IMR-90 (cell line): ENCODE results near the gene P3R3URF. TPM values are rescaled to one million over a fixed set of nuclear protein-coding genes. Genes with fewer than 3 reads are reported as not detected.

Experiments used
- ATAC-seq: fragments of 200-7000 bp; cut with Tn5 transposase; 2 replicates; pipeline ENCODE4 v1.9.1; 2020; ENCODE audit warnings: low read depth, mild to moderate bottlenecking, moderate library complexity
- BruUV-seq: library from RNA; stranded (reverse); fragments of 400-500 nt; replicated peaks from 2 replicates; lab custom pipeline; 2021; lab: Mats Ljungman, UMichigan
- CTCF ChIA-PET: fragments of 300-600 bp; formaldehyde crosslinking; extraction: SDS; loops from one replicate; lab custom pipeline; 2021; ENCODE audit warnings: antibody characterized with exemption; lab: Yijun Ruan, JAX
- POLR2A ChIA-PET: fragments of 300-600 bp; sonication (Branson Sonifier 250); formaldehyde crosslinking; loops from one replicate; lab custom pipeline; 2022; ENCODE audit warnings: antibody characterized with exemption; ENCODE audit not compliant: unreplicated experiment; lab: Charles Lee
- DNase-seq: peaks from one replicate; pipeline ENCODE4 v3.0.0; 2013
- H2AFZ ChIP-seq: replicated peaks from 2 replicates; pipeline ENCODE3; 2013; ENCODE audit warnings: low read length, mild to moderate bottlenecking; ENCODE audit not compliant: poor library complexity
- H2AK5ac ChIP-seq: 2 replicates; pipeline ENCODE4 v1.6.1; 2013; ENCODE audit warnings: low read depth, low read length, inconsistent platforms
- H2AK9ac ChIP-seq: replicated peaks from 2 replicates; pipeline ENCODE3; 2013; ENCODE audit warnings: mild to moderate bottlenecking, low read depth, low read length, moderate library complexity; ENCODE audit not compliant: poor library complexity
- H2BK120ac ChIP-seq: 2 replicates; pipeline ENCODE4 v1.6.1; 2013; ENCODE audit warnings: low read depth, low read length, inconsistent platforms
- H2BK15ac ChIP-seq: 3 replicates; pipeline ENCODE4 v1.6.1; 2013; ENCODE audit warnings: low read depth, low read length, inconsistent platforms
- H2BK20ac ChIP-seq: 2 replicates; pipeline ENCODE4 v1.6.1; 2013; ENCODE audit warnings: low read depth, mild to moderate bottlenecking, inconsistent platforms, low read length, moderate library complexity
- H2BK5ac ChIP-seq: 2 replicates; pipeline ENCODE4 v1.6.1; 2013; ENCODE audit warnings: mild to moderate bottlenecking, low read depth, low read length, inconsistent platforms; ENCODE audit not compliant: poor library complexity, severe bottlenecking
- H3K14ac ChIP-seq: replicated peaks from 2 replicates; pipeline ENCODE4 v1.6.1; 2013; ENCODE audit warnings: low read depth, low read length, inconsistent platforms
- H3K18ac ChIP-seq: 2 replicates; pipeline ENCODE4 v1.6.1; 2013; ENCODE audit warnings: low read depth, low read length, control low read depth
- H3K23ac ChIP-seq: 2 replicates; pipeline ENCODE4 v1.6.1; 2013; ENCODE audit warnings: low read depth, low read length, inconsistent platforms
- H3K27ac ChIP-seq: 2 replicates; pipeline ENCODE4 v1.5.1; 2013; ENCODE audit warnings: mild to moderate bottlenecking, control low read depth, low read length; ENCODE audit not compliant: insufficient read depth
- H3K27me3 ChIP-seq: 2 replicates; pipeline ENCODE4 v1.6.1; 2013; ENCODE audit warnings: low read length; ENCODE audit not compliant: control insufficient read depth, insufficient read depth
- H3K36me3 ChIP-seq: 2 replicates; pipeline ENCODE4 v1.6.1; 2013; ENCODE audit warnings: low read length, mixed read lengths; ENCODE audit not compliant: control insufficient read depth, insufficient read depth
- H3K4ac ChIP-seq: 2 replicates; pipeline ENCODE4 v1.6.1; 2013; ENCODE audit warnings: low read depth, low read length, inconsistent platforms
- H3K4me1 ChIP-seq: 2 replicates; pipeline ENCODE4 v1.6.1; 2013; ENCODE audit warnings: low read length, mixed read lengths; ENCODE audit not compliant: control insufficient read depth, insufficient read depth
- H3K4me2 ChIP-seq: 2 replicates; pipeline ENCODE4 v1.6.1; 2013; ENCODE audit warnings: low read depth, mild to moderate bottlenecking, control low read depth, low read length, moderate library complexity
- H3K4me3 ChIP-seq: 2 replicates; pipeline ENCODE4 v1.5.1; 2013; ENCODE audit warnings: low read depth, mild to moderate bottlenecking, control low read depth, low read length, moderate library complexity; ENCODE audit not compliant: insufficient read depth
- H3K56ac ChIP-seq: 2 replicates; pipeline ENCODE4 v1.6.1; 2013; ENCODE audit warnings: low read length, inconsistent platforms; ENCODE audit not compliant: insufficient read depth; ENCODE audit errors: extremely low read depth
- H3K79me1 ChIP-seq, 2 experiments: 2 replicates each; pipeline ENCODE4 v1.6.1; 2013; ENCODE audit warnings: low read length in 2 of 2, inconsistent platforms in 1 of 2, low read depth in 1 of 2
- H3K9ac ChIP-seq: 2 replicates; pipeline ENCODE4 v1.6.1; 2013; ENCODE audit warnings: low read depth, low read length, control low read depth
- H3K9me1 ChIP-seq: 2 replicates; pipeline ENCODE4 v1.6.1; 2013; ENCODE audit warnings: low read length, inconsistent platforms; ENCODE audit not compliant: insufficient read depth
- H3K9me3 ChIP-seq: 2 replicates; pipeline ENCODE4 v1.6.1; 2013; ENCODE audit warnings: low read length; ENCODE audit not compliant: control insufficient read depth, insufficient read depth
- H4K20me1 ChIP-seq: 2 replicates; pipeline ENCODE4 v1.6.1; 2013; ENCODE audit warnings: low read length, inconsistent platforms; ENCODE audit not compliant: insufficient read depth
- H4K5ac ChIP-seq: 2 replicates; pipeline ENCODE4 v1.6.1; 2013; ENCODE audit warnings: mild to moderate bottlenecking, low read depth, low read length, control low read depth
- H4K8ac ChIP-seq, 2 experiments: 2 replicates each; pipeline ENCODE4 v1.6.1; 2013; ENCODE audit warnings: low read depth in 2 of 2, low read length in 2 of 2, control low read depth in 1 of 2, inconsistent platforms in 1 of 2
- H4K91ac ChIP-seq: 2 replicates; pipeline ENCODE4 v1.6.1; 2013; ENCODE audit warnings: low read depth, low read length, inconsistent platforms; ENCODE audit not compliant: insufficient read depth
- BHLHE40 ChIP-seq: fragments of 150-350 bp; IDR thresholded peaks from 2 replicates; pipeline ENCODE4 v1.6.1; 2016; ENCODE audit warnings: mild to moderate bottlenecking, low read depth, low read length
- CEBPB ChIP-seq: IDR thresholded peaks from 2 replicates; pipeline ENCODE4 v1.6.1; 2012; ENCODE audit warnings: low read depth, low read length, improper control_type of control experiment
- CHD1 ChIP-seq: IDR thresholded peaks from 2 replicates; pipeline ENCODE4 v1.6.1; 2012; ENCODE audit warnings: low read depth, low read length, improper control_type of control experiment
- ELK1 ChIP-seq: fragments of 150-350 bp; IDR thresholded peaks from 2 replicates; pipeline ENCODE4 v1.6.1; 2016; ENCODE audit warnings: low read depth, mild to moderate bottlenecking, low read length, moderate library complexity, borderline replicate concordance
- FOS ChIP-seq: fragments of 150-350 bp; IDR thresholded peaks from 2 replicates; pipeline ENCODE4 v1.6.1; 2016; ENCODE audit warnings: low read depth, low read length
- MAFK ChIP-seq: IDR thresholded peaks from 2 replicates; pipeline ENCODE4 v1.6.1; 2012; ENCODE audit warnings: low read depth, low read length, improper control_type of control experiment
- MAZ ChIP-seq: IDR thresholded peaks from 2 replicates; pipeline ENCODE4 v1.6.1; 2012; ENCODE audit warnings: low read depth, mild to moderate bottlenecking, low read length, improper control_type of control experiment, moderate library complexity, borderline replicate concordance
- MXI1 ChIP-seq: IDR thresholded peaks from 2 replicates; pipeline ENCODE4 v1.6.1; 2012; ENCODE audit warnings: low read depth, mild to moderate bottlenecking, low read length, moderate library complexity, borderline replicate concordance
- NFE2L2 ChIP-seq: fragments of 150-350 bp; IDR thresholded peaks from 2 replicates; pipeline ENCODE4 v1.6.1; 2016; ENCODE audit warnings: low read depth, mild to moderate bottlenecking, low read length
- POLR2A ChIP-seq: IDR thresholded peaks from 2 replicates; pipeline ENCODE4 v1.6.1; 2012; ENCODE audit warnings: mild to moderate bottlenecking, low read depth, low read length
- RAD21 ChIP-seq: IDR thresholded peaks from 2 replicates; pipeline ENCODE4 v1.6.1; 2012; ENCODE audit warnings: low read length, improper control_type of control experiment
- RFX5 ChIP-seq: IDR thresholded peaks from 2 replicates; pipeline ENCODE4 v1.8.0; 2012; ENCODE audit warnings: low read depth, mild to moderate bottlenecking, low read length, moderate library complexity
- SMC3 ChIP-seq: fragments of 150-350 bp; IDR thresholded peaks from 2 replicates; pipeline ENCODE4 v1.6.1; 2016; ENCODE audit warnings: low read depth, mild to moderate bottlenecking, antibody characterized with exemption, low read length, moderate library complexity
- USF2 ChIP-seq: fragments of 150-350 bp; IDR thresholded peaks from 2 replicates; pipeline ENCODE4 v1.6.1; 2017; ENCODE audit warnings: mild to moderate bottlenecking, antibody characterized with exemption, low read length, low read depth
- WGBS, 2 experiments: methylation state at CpG; one replicate each; pipeline versions ENCODE4 v1.1.5 to v1.1.7; 2013; ENCODE audit warnings: missing lambda C conversion rate in 2 of 2; ENCODE audit not compliant: insufficient read length in 1 of 2; ENCODE audit errors: extremely low coverage in 2 of 2; 5-methylcytosine and 5-hydroxymethylcytosine counted together
- dilution Hi-C: fragments of 300-500 bp; cut with HindIII; formaldehyde crosslinking; loops from one replicate; pipeline ENCODE4 v1.14.3; 2018; ENCODE audit warnings: low sequenced_read_pairs; ENCODE audit not compliant: unreplicated experiment
- in situ Hi-C: fragments of 300-500 bp; cut with MboI; formaldehyde crosslinking; loops from 3 replicates; pipeline ENCODE4 v1.14.3; 2019; ENCODE audit warnings: low sequenced_read_pairs, inconsistent platforms, mixed read lengths
- intact Hi-C: fragments of 100-400 bp; cut with micrococcal nuclease; formaldehyde crosslinking; loops from 2 replicates; pipeline ENCODE4 v1.10.0; 2022
- polyA plus RNA-seq, 3 experiments: library from polyadenylated mRNA; depleted of rRNA; stranded (reverse); fragments of >200 nt; gene quantifications; 2 replicates each; pipeline ENCODE4 v1.2.3, GENCODE V29; 2012; ENCODE audit warnings: low replicate concordance in 1 of 3
- total RNA-seq: library from RNA; depleted of rRNA; stranded (reverse); fragments of >200 nt; gene quantifications from 2 replicates; pipeline ENCODE4 v1.2.3, GENCODE V29; 2012

P3R3URF gene
- total and polyA plus RNA-seq, 2 of the 4 experiments (the other 2 are of a cell fraction): not detected

GRCh38 chr1:46197964-46198811 is 21.9 kb upstream of the P3R3URF start, which contains the start of gene POMGNT1:
TSS of gene POMGNT1 (minus strand) at chr1:46198434. CDS start at chr1:46197821, 613 bp downstream.
- 2% methylated on average over 19 of the region's 67 CpGs; no CpG with 5 or more reads in 1 of the 2 experiments for WGBS, 2 experiments
- H4K91ac ChIP-seq: peak within 1 kb of the TSS; percentile 98
- peak within 1 kb of the TSS; percentile 98 for H3K9ac ChIP-seq
- ATAC-seq: peak; percentile 95
- peak within 1 kb of the TSS; percentile 82 for H3K56ac ChIP-seq
- H2AFZ ChIP-seq: peak within 1 kb of the TSS; percentile 98
- H3K4me3 ChIP-seq: peak within 1 kb of the TSS; percentile 85
- H2BK15ac ChIP-seq: peak within 1 kb of the TSS; percentile 42; the same call in 1 of the 3 replicates
- no peaks in the 10 kb centered on the region for H3K9me3 ChIP-seq
- H3K18ac ChIP-seq: peak within 1 kb of the TSS; percentile 52
- peak within 1 kb of the TSS; percentile 98 to 100 for H4K8ac ChIP-seq
- peak within 1 kb of the TSS; percentile 87 for H2AK5ac ChIP-seq
- peak within 1 kb of the TSS; percentile 90 for H4K5ac ChIP-seq
- peak within 1 kb of the TSS; percentile 90 for H3K27ac ChIP-seq
- in situ Hi-C loops (no loop called here), intact Hi-C loops (no loop called here), dilution Hi-C loops (loop anchor here (25.0 kb wide), 1 partner anchor 161 kb away; no protein-coding TSS in a partner anchor)
- BruUV-seq: no TSS peak
- H3K23ac ChIP-seq: peak within 1 kb of the TSS; percentile 99
- CTCF ChIA-PET: interaction anchor here (1.6 kb wide), 2 partner anchors 17 to 25 kb away, joined by 4 to 8 read pairs; no protein-coding TSS in a partner anchor
- peak within 1 kb of the TSS; percentile 99 for H3K14ac ChIP-seq
- H3K27me3 ChIP-seq: no peaks in the 10 kb centered on the region
- H3K4me2 ChIP-seq: peak within 1 kb of the TSS; percentile 95
- POLR2A ChIA-PET: interaction anchor here (0.6 to 1.1 kb wide), 2 partner anchors 66 to 71 kb away, joined by 3 read pairs; partner anchors contain the start of gene PIK3R3
- H2BK120ac ChIP-seq: peak within 1 kb of the TSS; percentile 83
- H3K79me1 ChIP-seq: peaks cover 14 to 40% of the 10 kb centered on the region in 2 experiments
- H3K4ac ChIP-seq: peak within 1 kb of the TSS; percentile 98
- H3K36me3 ChIP-seq: peaks cover 16% of the 10 kb centered on the region
- H2BK20ac ChIP-seq: peak within 1 kb of the TSS; percentile 49; the same call in 1 of the 2 replicates
- peaks cover 4% of the 10 kb centered on the region; the same call in 1 of the 2 replicates for H3K9me1 ChIP-seq
- H2BK5ac ChIP-seq: peak within 1 kb of the TSS; percentile 72
- H3K4me1 ChIP-seq: peaks cover 4% of the 10 kb centered on the region; the same call in 1 of the 2 replicates
- peak within 1 kb of the TSS; percentile 100 for H2AK9ac ChIP-seq
- peak; percentile 39 for DNase-seq
- H4K20me1 ChIP-seq: no peaks in the 10 kb centered on the region
- TF ChIP-seq NFE2L2 (no peak), FOS (no peak), MAFK (no peak), RFX5 (no peak), CEBPB (no peak), ELK1 (no peak), POLR2A (no peak; the same call in 1 of the 2 replicates), MXI1 (0 out of 2 replicates have a peak, but pooled peaks have one; percentile 26), CHD1 (no peak), SMC3 (no peak), RAD21 (peak; percentile 38), MAZ (0 out of 2 replicates have a peak, but pooled peaks have one; percentile 6), USF2 (no peak), BHLHE40 (no peak)
